GM12878 (cell line): ENCODE results near the gene SEMA4C. TPM values are rescaled to one million over a fixed set of nuclear protein-coding genes. Genes with fewer than 3 reads are reported as not detected.

Experiments used
- CHD2 ChIP-seq: IDR thresholded peaks from 2 replicates; pipeline ENCODE4 v1.6.1; 2011; ENCODE audit warnings: low read depth, low read length, improper control_type of control experiment, borderline replicate concordance
- ESRRA ChIP-seq: IDR thresholded peaks from 2 replicates; pipeline ENCODE4 v1.6.1; 2012; ENCODE audit warnings: mild to moderate bottlenecking, low read length, improper control_type of control experiment
- FOXK2 ChIP-seq: fragments of 450-650 bp; IDR thresholded peaks from 2 replicates; pipeline ENCODE4 v1.6.1; 2017; ENCODE audit warnings: mild to moderate bottlenecking, moderate library complexity
- GATAD2B ChIP-seq: fragments of 450-650 bp; conservative IDR thresholded peaks from 2 replicates; pipeline ENCODE4 v1.6.1; 2017; ENCODE audit warnings: low read depth, mild to moderate bottlenecking, moderate library complexity
- IKZF1 ChIP-seq: fragments of 450-650 bp; conservative IDR thresholded peaks from 2 replicates; pipeline ENCODE4 v1.6.1; 2017; ENCODE audit warnings: antibody characterized with exemption, mild to moderate bottlenecking
- MEF2B ChIP-seq: fragments of 450-650 bp; IDR thresholded peaks from 2 replicates; pipeline ENCODE4 v1.6.1; 2018; ENCODE audit warnings: mild to moderate bottlenecking, moderate library complexity; ENCODE audit not compliant: partially characterized antibody, poor library complexity, severe bottlenecking
- NBN ChIP-seq: fragments of 450-650 bp; IDR thresholded peaks from 2 replicates; pipeline ENCODE4 v1.6.1; 2016
- PAX5 ChIP-seq: IDR thresholded peaks from 2 replicates; pipeline ENCODE4 v1.6.1; 2011; ENCODE audit warnings: low read depth, low read length, borderline replicate concordance
- POLR2A ChIP-seq: IDR thresholded peaks from 2 replicates; pipeline ENCODE4 v1.6.1; 2011; ENCODE audit warnings: low read depth, mild to moderate bottlenecking, low read length
- POLR2AphosphoS2 ChIP-seq: IDR thresholded peaks from 2 replicates; pipeline ENCODE4 v1.6.1; 2011; ENCODE audit warnings: low read depth, mild to moderate bottlenecking, low read length, improper control_type of control experiment, moderate library complexity
- SIX5 ChIP-seq: IDR thresholded peaks from 2 replicates; pipeline ENCODE4 v1.6.1; 2011; ENCODE audit warnings: mild to moderate bottlenecking, low read depth, low read length, moderate library complexity; ENCODE audit not compliant: severe bottlenecking
- TBL1XR1 ChIP-seq: IDR thresholded peaks from 2 replicates; pipeline ENCODE4 v1.6.1; 2012; ENCODE audit warnings: low read depth, low read length, improper control_type of control experiment
- USF1 ChIP-seq: IDR thresholded peaks from 2 replicates; pipeline ENCODE4 v1.6.1; 2011; ENCODE audit warnings: borderline replicate concordance, low read depth, mild to moderate bottlenecking, moderate library complexity, mixed read lengths, low read length; ENCODE audit not compliant: insufficient read depth; ENCODE audit errors: extremely low read length
- ZNF384 ChIP-seq: IDR thresholded peaks from 2 replicates; pipeline ENCODE4 v1.6.1; 2012; ENCODE audit warnings: low read depth, mild to moderate bottlenecking, low read length, improper control_type of control experiment, borderline replicate concordance
- ZZZ3 ChIP-seq: IDR thresholded peaks from 2 replicates; pipeline ENCODE4 v1.6.1; 2011; ENCODE audit warnings: low read depth; ENCODE audit not compliant: control insufficient read depth, insufficient read length
- polyA plus RNA-seq, 11 experiments: library from polyadenylated mRNA; depleted of rRNA in 4 of 11; unstranded in 6 of 11; stranded (reverse) in 5 of 11; fragments of >200 nt; fragmentation: Nextera tagmentation in 4 of 11; fragmentation: Illumina TruSeq in 1 of 11; extraction: Ambion mirVana in 4 of 11; extraction: Trizol in 1 of 11; gene quantifications; 1 replicate in 1 of 11; 2 replicates in 10 of 11; pipeline versions ENCODE4 v1.2.1 to v1.2.3, GENCODE V29; 2011 to 2016; ENCODE audit warnings: inconsistent platforms in 2 of 11, missing spikeins in 2 of 11, low read depth in 1 of 11
- total RNA-seq, 4 experiments: library from RNA; depleted of rRNA in 3 of 4; stranded (reverse); fragments of >200 nt in 3 of 4; fragmentation: Illumina TruSeq in 1 of 4; extraction: Trizol in 1 of 4; gene quantifications; 2 replicates each; pipeline versions ENCODE4 v1.2.1 to v1.2.3, GENCODE V29; 2013 to 2021
- TF ChIP-seq, protein P1 (sequence below): fragments of 150-350 bp; IDR thresholded peaks from 2 replicates; pipeline ENCODE4 v1.6.1; 2014; ENCODE audit warnings: mild to moderate bottlenecking, low read depth, low read length
- TF ChIP-seq, protein P2 (sequence below): fragments of 450-650 bp; IDR thresholded peaks from 2 replicates; pipeline ENCODE4 v1.6.1; 2017; ENCODE audit warnings: mild to moderate bottlenecking, moderate library complexity
- TF ChIP-seq, protein P3 (sequence below): IDR thresholded peaks from 2 replicates; pipeline ENCODE4 v1.6.1; 2012; ENCODE audit warnings: improper control_type of control experiment, low read depth, low read length; ENCODE audit not compliant: insufficient replicate concordance

The SEMA4C gene
- total and polyA plus RNA-seq, 10 of the 15 experiments (the other 5 are each of a cell fraction or from before 2014, with no cell fraction given) = 0.06 to 21.6 (median 6.8) TPM

DNA sequence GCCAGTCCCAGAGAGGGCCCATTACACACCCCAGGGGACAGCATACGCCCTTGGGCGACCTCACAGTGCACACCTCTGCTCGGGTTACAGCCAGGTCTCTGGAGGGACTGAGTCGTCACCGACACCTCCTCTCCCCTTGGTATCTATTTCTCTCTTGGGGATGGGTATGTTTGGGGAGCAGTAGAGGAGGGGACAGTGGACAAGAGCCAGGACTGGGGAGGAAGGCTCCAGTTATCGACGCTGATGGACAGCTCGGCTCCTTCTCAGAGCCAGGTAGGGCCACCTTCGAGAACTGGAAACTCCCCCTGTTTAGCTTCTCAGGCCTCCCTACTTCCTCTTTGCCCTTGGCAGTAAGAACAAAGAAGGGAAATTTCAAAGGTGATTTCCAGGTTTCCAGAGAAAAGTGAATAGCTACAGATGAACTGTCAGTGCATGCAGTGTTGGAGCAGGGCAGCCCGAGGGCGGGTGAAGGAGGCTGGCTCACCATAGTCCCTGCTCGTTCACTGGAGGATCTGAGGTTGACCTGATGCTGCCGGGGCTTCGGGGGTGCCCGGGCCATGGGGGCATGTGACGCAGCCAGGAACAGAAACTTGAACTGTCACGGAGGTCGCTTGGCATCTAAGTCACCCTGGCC, 4.4 kb upstream of the SEMA4C start (continued):
- TF ChIP-seq SIX5 (no peak), ZZZ3 (no peak), POLR2A (peak; percentile 52), FOXK2 (no peak), CHD2 (0 out of 2 replicates have a peak, but pooled peaks have one; percentile 18), POLR2AphosphoS2 (peak; percentile 33; the same call in 1 of the 2 replicates), MEF2B (peak; percentile 89), GATAD2B (peak; percentile 44; the same call in 1 of the 2 replicates), USF1 (peak; percentile 38), IKZF1 (peak; percentile 73), TBL1XR1 (0 out of 2 replicates have a peak, but pooled peaks have one; percentile 21), PAX5 (peak; percentile 16; the same call in 1 of the 2 replicates), ESRRA (0 out of 2 replicates have a peak, but pooled peaks have one; percentile 53), NBN (0 out of 2 replicates have a peak, but pooled peaks have one; percentile 52), ZNF384 (no peak)
- TF ChIP-seq, protein P1, sequence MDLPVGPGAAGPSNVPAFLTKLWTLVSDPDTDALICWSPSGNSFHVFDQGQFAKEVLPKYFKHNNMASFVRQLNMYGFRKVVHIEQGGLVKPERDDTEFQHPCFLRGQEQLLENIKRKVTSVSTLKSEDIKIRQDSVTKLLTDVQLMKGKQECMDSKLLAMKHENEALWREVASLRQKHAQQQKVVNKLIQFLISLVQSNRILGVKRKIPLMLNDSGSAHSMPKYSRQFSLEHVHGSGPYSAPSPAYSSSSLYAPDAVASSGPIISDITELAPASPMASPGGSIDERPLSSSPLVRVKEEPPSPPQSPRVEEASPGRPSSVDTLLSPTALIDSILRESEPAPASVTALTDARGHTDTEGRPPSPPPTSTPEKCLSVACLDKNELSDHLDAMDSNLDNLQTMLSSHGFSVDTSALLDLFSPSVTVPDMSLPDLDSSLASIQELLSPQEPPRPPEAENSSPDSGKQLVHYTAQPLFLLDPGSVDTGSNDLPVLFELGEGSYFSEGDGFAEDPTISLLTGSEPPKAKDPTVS = no peak
- TF ChIP-seq, protein P2, sequence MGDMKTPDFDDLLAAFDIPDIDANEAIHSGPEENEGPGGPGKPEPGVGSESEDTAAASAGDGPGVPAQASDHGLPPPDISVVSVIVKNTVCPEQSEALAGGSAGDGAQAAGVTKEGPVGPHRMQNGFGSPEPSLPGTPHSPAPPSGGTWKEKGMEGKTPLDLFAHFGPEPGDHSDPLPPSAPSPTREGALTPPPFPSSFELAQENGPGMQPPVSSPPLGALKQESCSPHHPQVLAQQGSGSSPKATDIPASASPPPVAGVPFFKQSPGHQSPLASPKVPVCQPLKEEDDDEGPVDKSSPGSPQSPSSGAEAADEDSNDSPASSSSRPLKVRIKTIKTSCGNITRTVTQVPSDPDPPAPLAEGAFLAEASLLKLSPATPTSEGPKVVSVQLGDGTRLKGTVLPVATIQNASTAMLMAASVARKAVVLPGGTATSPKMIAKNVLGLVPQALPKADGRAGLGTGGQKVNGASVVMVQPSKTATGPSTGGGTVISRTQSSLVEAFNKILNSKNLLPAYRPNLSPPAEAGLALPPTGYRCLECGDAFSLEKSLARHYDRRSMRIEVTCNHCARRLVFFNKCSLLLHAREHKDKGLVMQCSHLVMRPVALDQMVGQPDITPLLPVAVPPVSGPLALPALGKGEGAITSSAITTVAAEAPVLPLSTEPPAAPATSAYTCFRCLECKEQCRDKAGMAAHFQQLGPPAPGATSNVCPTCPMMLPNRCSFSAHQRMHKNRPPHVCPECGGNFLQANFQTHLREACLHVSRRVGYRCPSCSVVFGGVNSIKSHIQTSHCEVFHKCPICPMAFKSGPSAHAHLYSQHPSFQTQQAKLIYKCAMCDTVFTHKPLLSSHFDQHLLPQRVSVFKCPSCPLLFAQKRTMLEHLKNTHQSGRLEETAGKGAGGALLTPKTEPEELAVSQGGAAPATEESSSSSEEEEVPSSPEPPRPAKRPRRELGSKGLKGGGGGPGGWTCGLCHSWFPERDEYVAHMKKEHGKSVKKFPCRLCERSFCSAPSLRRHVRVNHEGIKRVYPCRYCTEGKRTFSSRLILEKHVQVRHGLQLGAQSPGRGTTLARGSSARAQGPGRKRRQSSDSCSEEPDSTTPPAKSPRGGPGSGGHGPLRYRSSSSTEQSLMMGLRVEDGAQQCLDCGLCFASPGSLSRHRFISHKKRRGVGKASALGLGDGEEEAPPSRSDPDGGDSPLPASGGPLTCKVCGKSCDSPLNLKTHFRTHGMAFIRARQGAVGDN = peak; percentile 93
- TF ChIP-seq, protein P3, sequence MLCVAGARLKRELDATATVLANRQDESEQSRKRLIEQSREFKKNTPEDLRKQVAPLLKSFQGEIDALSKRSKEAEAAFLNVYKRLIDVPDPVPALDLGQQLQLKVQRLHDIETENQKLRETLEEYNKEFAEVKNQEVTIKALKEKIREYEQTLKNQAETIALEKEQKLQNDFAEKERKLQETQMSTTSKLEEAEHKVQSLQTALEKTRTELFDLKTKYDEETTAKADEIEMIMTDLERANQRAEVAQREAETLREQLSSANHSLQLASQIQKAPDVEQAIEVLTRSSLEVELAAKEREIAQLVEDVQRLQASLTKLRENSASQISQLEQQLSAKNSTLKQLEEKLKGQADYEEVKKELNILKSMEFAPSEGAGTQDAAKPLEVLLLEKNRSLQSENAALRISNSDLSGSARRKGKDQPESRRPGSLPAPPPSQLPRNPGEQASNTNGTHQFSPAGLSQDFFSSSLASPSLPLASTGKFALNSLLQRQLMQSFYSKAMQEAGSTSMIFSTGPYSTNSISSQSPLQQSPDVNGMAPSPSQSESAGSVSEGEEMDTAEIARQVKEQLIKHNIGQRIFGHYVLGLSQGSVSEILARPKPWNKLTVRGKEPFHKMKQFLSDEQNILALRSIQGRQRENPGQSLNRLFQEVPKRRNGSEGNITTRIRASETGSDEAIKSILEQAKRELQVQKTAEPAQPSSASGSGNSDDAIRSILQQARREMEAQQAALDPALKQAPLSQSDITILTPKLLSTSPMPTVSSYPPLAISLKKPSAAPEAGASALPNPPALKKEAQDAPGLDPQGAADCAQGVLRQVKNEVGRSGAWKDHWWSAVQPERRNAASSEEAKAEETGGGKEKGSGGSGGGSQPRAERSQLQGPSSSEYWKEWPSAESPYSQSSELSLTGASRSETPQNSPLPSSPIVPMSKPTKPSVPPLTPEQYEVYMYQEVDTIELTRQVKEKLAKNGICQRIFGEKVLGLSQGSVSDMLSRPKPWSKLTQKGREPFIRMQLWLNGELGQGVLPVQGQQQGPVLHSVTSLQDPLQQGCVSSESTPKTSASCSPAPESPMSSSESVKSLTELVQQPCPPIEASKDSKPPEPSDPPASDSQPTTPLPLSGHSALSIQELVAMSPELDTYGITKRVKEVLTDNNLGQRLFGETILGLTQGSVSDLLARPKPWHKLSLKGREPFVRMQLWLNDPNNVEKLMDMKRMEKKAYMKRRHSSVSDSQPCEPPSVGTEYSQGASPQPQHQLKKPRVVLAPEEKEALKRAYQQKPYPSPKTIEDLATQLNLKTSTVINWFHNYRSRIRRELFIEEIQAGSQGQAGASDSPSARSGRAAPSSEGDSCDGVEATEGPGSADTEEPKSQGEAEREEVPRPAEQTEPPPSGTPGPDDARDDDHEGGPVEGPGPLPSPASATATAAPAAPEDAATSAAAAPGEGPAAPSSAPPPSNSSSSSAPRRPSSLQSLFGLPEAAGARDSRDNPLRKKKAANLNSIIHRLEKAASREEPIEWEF = no peak
